AG04450 (cell line): ENCODE data around the gene TSACC. TPM values are rescaled to one million over a fixed set of nuclear protein-coding genes. Genes with fewer than 3 reads are reported as not detected.
A peak's percentile ranks its signal among the peaks of the same experiment; 100 is the strongest.
"Not testable (repeated sequence)": the region's sequence is repeated elsewhere in the genome, so short reads cannot be mapped to it uniquely, and the experiment has no call there.

Experiments used
- CTCF ChIA-PET: fragments of 300-600, 350-600 bp; formaldehyde crosslinking; extraction: SDS; loops from one replicate; lab custom pipeline; 2022; ENCODE audit warnings: antibody characterized with exemption, inconsistent platforms; lab: Charles Lee
- POLR2A ChIA-PET: fragments of 350-600 bp; formaldehyde crosslinking; extraction: SDS; loops from one replicate; lab custom pipeline; 2021; ENCODE audit warnings: antibody characterized with exemption, inconsistent platforms; lab: Yijun Ruan, JAX
- DNase-seq: peaks from one replicate; pipeline ENCODE4 v3.0.0-alpha.2; 2011; ENCODE audit warnings: low read depth, low spot score
- H3K27ac ChIP-seq: one replicate; pipeline ENCODE4 v1.5.1; 2012; ENCODE audit warnings: low read depth, low read length, control low read depth
- H3K27me3 ChIP-seq: one replicate; pipeline ENCODE4 v1.6.0; 2012; ENCODE audit warnings: low read length; ENCODE audit not compliant: control insufficient read depth, insufficient read depth
- H3K4me3 ChIP-seq: 2 replicates; pipeline ENCODE4 v1.5.1; 2011; ENCODE audit warnings: mild to moderate bottlenecking, low read depth, low read length, control low read depth
- H3K9me3 ChIP-seq: 2 replicates; pipeline ENCODE4 v1.5.1; 2012; ENCODE audit warnings: low read length; ENCODE audit not compliant: control insufficient read depth, insufficient read depth
- CTCF ChIP-seq: IDR thresholded peaks from 2 replicates; pipeline ENCODE4 v1.5.1; 2011; ENCODE audit warnings: low read depth, low read length, control low read depth, inconsistent platforms
- polyA plus RNA-seq: library from polyadenylated mRNA; depleted of rRNA; stranded (reverse); fragments of >200 nt; gene quantifications from 2 replicates; pipeline ENCODE4 v1.2.3, GENCODE V29; 2011

Gene TSACC
- polyA plus RNA-seq, 1 experiment, result 0.27 TPM

DNA sequence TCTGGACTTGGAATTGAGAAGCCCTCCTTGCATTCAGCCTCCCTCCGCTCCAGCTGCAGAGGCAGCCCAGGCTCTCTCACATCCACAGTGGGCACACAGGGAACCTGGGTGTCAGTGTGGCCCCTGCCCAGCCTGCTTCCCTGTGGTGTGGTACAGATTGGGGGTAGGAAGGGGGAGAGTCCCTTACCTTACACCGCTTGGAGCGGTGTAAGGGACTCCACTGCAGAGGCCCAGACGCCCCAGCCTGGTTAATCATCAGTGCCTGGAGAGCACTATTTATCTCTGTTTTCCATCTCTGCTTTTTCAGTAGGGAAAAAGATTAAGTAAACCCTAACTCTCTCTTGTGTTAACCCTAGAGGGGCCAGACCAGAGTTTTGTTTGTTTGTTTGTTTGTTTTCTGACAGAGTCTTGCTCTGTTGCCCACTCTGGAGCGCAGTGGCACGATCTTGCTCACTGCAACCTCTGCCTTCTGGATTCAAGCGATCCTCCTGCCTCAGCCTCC, 29.9 kb downstream of the TSACC start:
- no peak overlapping the region for H3K4me3 ChIP-seq
- H3K27ac ChIP-seq, result no peak overlapping the region
- DNase-seq, result no peak
- POLR2A ChIA-PET, result no interaction called here
- H3K9me3 ChIP-seq, result no peaks in the 10 kb centered on the region; the same call in 1 of the 2 replicates
- peaks cover 56% of the 10 kb centered on the region for H3K27me3 ChIP-seq
- CTCF ChIA-PET, result no interaction called here
- TF ChIP-seq CTCF, result no peak

DNA sequence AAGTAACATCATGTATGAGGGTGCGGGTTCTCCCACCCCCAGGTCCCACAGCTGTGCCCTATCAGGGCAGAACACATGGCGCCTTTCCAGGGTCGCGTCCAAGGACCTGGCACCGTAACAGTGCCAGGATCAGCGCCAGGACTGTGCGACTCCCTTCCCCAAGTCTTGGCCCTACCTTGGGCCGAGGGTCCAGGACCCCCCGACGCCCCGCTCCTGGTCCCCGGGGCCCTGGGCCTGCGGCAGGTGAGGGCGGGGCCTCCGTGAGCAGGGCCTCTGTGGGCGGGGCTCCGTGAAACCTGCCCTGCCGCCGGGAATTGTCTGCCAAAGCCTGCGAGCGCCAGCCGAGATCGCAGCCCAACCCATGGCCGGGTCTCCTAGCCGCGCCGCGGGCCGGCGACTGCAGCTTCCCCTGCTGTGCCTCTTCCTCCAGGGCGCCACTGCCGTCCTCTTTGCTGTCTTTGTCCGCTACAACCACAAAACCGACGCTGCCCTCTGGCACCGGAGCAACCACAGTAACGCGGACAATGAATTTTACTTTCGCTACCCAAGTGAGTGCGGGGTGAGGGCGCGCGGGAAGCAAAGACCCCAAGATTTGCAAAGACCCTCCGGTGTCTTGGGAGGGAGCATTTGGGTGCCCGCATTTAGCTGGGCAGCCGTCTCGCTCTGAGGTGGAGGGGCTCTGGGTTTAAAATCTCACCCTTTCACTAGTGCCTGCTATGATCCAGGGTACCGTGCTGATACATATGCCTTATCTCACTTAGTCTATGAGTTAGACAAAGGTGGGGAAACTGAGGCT, 30.8 kb downstream of the TSACC start, which contains the start of gene RHBG:
TSS of gene RHBG (plus strand) at position 323 of the 796 bp plus-strand sequence. CDS start at position 362, 39 bp downstream.
- no peak for DNase-seq
- POLR2A ChIA-PET, result no interaction called here
- H3K27me3 ChIP-seq, result peaks cover 56% of the 10 kb centered on the region
- no peaks in the 10 kb centered on the region; the same call in 1 of the 2 replicates for H3K9me3 ChIP-seq
- CTCF ChIA-PET, result no interaction called here
- H3K4me3 ChIP-seq, result peak within 1 kb of the TSS; percentile 29
- H3K27ac ChIP-seq, result no peak within 1 kb of the TSS
- no peak for TF ChIP-seq CTCF

GRCh38 chr1:156369685-156370286, 31.5 kb downstream of the TSACC start:
- ChIA-PET CTCF (interaction anchor here (1.9 kb wide), 1 partner anchor 76 kb away, joined by 13 read pairs; no protein-coding TSS in a partner anchor), POLR2A (interaction anchor here (0.7 kb wide), 1 partner anchor 36 kb away, joined by 4 read pairs; no protein-coding TSS in a partner anchor)
- not testable (repeated sequence) for H3K4me3 ChIP-seq, DNase-seq, H3K27ac ChIP-seq, H3K9me3 ChIP-seq
- H3K27me3 ChIP-seq, result peaks cover 50% of the 10 kb centered on the region

- CTCF ChIA-PET, result interaction anchor here (1.1 to 8.1 kb wide), 5 partner anchors 11 to 75 kb away, joined by 4 to 82 read pairs (median 8); no protein-coding TSS in a partner anchor
- TF ChIP-seq CTCF, result no peak
- POLR2A ChIA-PET, result no interaction called here
- Histone ChIP-seq H3K4me3 (no peak overlapping the region), H3K27me3 (peaks cover 32% of the 10 kb centered on the region), H3K27ac (no peak overlapping the region), H3K9me3 (no peaks in the 10 kb centered on the region; the same call in 1 of the 2 replicates)
- no peak for DNase-seq
Measured at GRCh38 chr1:156371553-156372264, 33.4 kb downstream of the TSACC start.

DNA sequence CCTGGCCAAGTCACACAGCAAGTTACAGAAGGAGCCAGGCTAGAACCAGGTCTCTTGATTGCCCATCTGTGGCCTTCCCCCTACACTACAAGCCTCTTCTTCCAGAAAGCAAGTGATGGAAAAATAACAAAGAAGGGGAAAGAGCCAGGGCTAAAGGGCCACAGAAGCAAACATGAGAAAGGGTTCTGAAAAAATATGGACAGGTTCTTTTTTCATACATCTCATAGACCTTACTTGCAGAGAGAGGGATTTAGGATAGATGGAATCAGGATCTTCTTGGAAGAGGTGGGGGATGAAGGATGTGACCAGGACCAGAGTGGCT, 33.9 kb downstream of the TSACC start:
- no peak overlapping the region for H3K27ac ChIP-seq
- no peak overlapping the region for H3K4me3 ChIP-seq
- no peak for DNase-seq
- ChIA-PET CTCF (interaction anchor here (1.1 to 8.1 kb wide), 4 partner anchors 11 to 74 kb away, joined by 4 to 82 read pairs (median 6); no protein-coding TSS in a partner anchor), POLR2A (no interaction called here)
- no peaks in the 10 kb centered on the region; the same call in 1 of the 2 replicates for H3K9me3 ChIP-seq
- peaks cover 28% of the 10 kb centered on the region for H3K27me3 ChIP-seq
- TF ChIP-seq CTCF, result no peak
